Fibroblast of villous mesenchyme (primary cell): ENCODE results near the gene PDLIM1. TPM values are rescaled to one million over a fixed set of nuclear protein-coding genes. Genes with fewer than 3 reads are reported as not detected.

Experiments
- DNase-seq: peaks from one replicate; pipeline ENCODE4 v3.0.0-alpha.2; 2010; ENCODE audit warnings: low read depth
- H3K4me3 ChIP-seq: 2 replicates; pipeline ENCODE4 v1.5.1; 2011; ENCODE audit warnings: low read depth, mild to moderate bottlenecking, low read length
- CTCF ChIP-seq: IDR thresholded peaks from 2 replicates; pipeline ENCODE4 v1.5.1; 2012; ENCODE audit warnings: low read depth, mild to moderate bottlenecking, low read length; ENCODE audit not compliant: insufficient read depth
- total RNA-seq: library from RNA; depleted of rRNA; stranded (reverse); fragments of >200 nt; gene quantifications from 2 replicates; pipeline ENCODE4 v1.2.3, GENCODE V29; 2012

Gene PDLIM1
- 65.7 and 75.6 TPM in 2 replicates for total RNA-seq

DNA sequence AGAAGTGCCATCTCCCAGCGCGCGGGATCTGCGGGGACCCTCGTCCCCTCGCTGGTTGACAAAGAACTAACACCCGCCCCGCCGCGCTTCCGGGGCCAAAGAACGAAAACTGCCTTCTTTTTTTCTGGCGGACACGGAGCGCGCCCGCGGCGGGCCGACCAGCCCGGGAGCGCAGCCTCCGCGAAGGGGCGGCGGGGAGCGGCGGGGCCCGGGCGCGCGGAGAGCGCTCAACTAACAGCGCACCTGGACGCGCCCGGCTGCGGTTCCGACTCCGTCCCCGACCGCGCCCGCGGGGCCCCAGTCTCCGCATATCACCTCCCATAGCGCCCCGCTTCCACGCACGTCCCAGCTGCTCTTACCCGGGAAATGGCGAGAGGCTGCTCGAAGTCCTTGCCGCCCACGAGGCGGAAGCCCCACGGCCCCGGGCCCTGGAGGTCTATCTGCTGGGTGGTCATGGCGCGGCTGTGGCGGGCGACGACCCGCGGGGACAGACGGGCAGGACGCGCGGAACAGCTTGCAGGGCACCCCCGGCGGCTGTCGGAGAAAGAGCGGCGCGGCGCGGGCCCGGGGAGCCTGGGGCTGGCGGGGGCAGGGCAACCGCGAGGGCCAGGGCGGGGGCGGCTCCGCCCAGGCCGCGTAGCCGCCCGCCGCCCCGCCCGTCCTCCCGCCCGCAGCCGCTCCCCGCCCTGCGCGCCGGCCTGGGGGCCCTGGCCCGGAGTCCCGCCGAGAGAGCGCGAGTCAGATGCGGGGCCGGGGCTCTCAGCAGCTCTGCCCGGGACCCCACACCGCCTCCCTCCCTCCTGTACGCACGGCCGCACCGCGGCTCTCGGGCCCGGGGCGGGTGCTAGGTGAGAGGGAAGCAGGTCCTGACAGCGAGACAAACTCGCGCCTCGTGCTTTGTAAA lies at the start of gene PDLIM1:
Gene PDLIM1 (minus strand): TSS at position 543 of the 904 bp plus-strand sequence. CDS start 88 bp downstream, at position 455.
- DNase-seq, result peak; percentile 58
- peak within 1 kb of the TSS; percentile 97 for H3K4me3 ChIP-seq
- TF ChIP-seq CTCF, result peak; percentile 27

DNA sequence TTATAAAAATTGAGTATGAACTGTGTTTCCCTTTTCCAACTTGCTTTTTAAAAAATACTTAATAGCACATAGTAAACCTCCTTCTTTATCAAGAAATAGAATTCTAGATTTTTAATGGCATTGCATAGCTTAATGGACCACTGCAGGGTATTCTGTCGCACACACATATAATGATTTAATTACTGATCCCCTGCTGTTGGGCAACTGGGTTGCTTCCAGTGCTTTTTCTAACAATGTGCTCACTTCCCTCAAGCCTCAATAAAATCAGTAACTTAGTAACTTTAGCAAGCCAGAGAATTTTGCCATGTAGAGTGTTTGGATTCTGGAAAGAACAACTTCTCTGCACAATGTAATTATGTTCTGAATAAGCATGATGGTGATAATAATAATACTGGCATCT lies 49.1 kb upstream of the PDLIM1 start:
- no peak overlapping the region for H3K4me3 ChIP-seq
- no peak for DNase-seq
- no peak for TF ChIP-seq CTCF

DNA sequence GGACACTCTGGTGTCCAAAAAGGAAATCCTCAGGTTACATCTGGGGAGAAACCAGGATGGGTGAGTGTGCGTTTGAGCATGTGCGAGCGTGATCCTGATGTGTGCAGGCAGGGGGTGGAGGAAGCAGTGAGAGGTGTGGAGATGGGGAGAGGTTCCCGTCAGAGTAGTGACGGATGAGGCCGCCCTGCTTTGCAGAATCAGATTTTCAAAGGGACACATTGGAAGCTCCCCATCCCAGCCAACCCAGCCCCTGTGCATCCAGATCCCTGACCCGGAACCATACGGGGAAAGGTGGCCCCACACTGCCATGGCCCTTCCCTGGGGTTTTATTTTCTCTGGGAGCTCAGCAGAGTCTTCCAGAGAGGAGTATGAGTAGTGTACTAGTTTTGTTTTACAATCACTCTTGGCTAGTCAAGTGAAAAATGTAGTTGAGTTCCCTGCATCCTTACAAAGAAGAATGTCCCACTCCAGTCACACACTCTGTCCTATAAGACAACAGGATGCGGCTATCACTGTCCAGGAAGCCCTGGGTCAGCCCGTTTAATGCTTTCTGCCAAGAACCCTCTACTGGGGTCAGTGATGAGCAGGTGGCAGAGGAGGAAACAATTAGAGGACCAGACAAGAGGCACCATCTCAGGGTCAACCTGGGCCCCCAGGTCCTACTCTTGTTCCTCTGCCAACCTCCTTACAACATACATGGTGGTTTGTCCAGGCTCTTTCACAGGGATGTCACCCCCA lies 46.8 kb upstream of the PDLIM1 start:
- no peak for DNase-seq
- no peak for TF ChIP-seq CTCF
- no peak overlapping the region for H3K4me3 ChIP-seq

DNA sequence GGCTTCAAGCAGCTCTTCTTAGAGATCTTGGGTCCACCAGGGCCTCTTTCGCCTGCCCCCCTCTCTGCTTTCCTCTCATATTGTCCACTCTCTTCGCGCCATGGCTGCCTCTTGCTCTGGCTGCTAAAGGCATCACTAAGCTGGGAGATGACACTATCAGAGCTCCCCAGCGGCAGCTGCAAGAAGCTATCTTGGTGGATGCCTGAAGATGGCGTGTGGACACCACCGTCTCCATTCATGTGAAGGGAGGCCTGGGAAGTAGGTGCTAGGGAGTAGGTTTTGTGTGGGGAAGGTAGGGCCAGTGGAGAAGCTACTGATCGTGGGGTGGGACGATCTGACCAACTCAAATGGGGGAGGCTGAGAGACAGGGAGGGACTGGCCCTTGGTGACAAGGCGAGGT lies 45.9 kb upstream of the PDLIM1 start:
- DNase-seq, result no peak
- no peak for TF ChIP-seq CTCF
- no peak overlapping the region for H3K4me3 ChIP-seq

GRCh38 chr10:95335933-95336699 lies 45.3 kb upstream of the PDLIM1 start:
- no peak overlapping the region for H3K4me3 ChIP-seq
- TF ChIP-seq CTCF, result no peak
- DNase-seq, result no peak

GRCh38 chr10:95334805-95335144 lies 44.0 kb upstream of the PDLIM1 start:
- TF ChIP-seq CTCF, result no peak
- H3K4me3 ChIP-seq, result no peak overlapping the region
- peak; percentile 35 for DNase-seq
